ENCODE measurements around the gene RAB3A.

GRCh38 chr19:18226956-18227780 is 23.3 kb upstream of the RAB3A start:
- TF ChIP-seq CTCF (IDR thresholded peaks at IDR 0.05; ENCODE audit: borderline replicate concordance, extremely low read depth, low read length, poor library complexity, severe bottlenecking) (no peak), EZH2 (IDR thresholded peaks at IDR 0.05; ENCODE audit: borderline replicate concordance, low read depth, low read length, severe bottlenecking) (no peak)
